Mesendoderm (in vitro differentiated cells): Measurements from ENCODE around the gene MATN4.

Source experiments
- DNase-seq: peaks from one replicate; pipeline ENCODE4 v3.0.0; 2013
- H2AK5ac ChIP-seq: 2 replicates; pipeline ENCODE4 v1.6.1; 2013; ENCODE audit warnings: low read length, inconsistent platforms
- H2BK120ac ChIP-seq: 2 replicates; pipeline ENCODE4 v1.6.1; 2013; ENCODE audit warnings: low read depth, mild to moderate bottlenecking, low read length, moderate library complexity, mixed read lengths
- H2BK15ac ChIP-seq: replicated peaks from 2 replicates; pipeline ENCODE4 v1.6.1; 2013; ENCODE audit warnings: low read depth, mild to moderate bottlenecking, moderate library complexity
- H2BK5ac ChIP-seq: 2 replicates; pipeline ENCODE4 v1.6.1; 2013; ENCODE audit warnings: low read length, inconsistent platforms
- H3K18ac ChIP-seq: 2 replicates; pipeline ENCODE4 v1.6.1; 2013; ENCODE audit warnings: mild to moderate bottlenecking, low read length, mixed read lengths
- H3K23ac ChIP-seq: one replicate; pipeline ENCODE4 v1.6.1; 2013; ENCODE audit warnings: low read length
- H3K27ac ChIP-seq: 2 replicates; pipeline ENCODE4 v1.5.1; 2013; ENCODE audit warnings: low read depth, mild to moderate bottlenecking, inconsistent platforms, low read length, moderate library complexity
- H3K27me3 ChIP-seq: 2 replicates; pipeline ENCODE4 v1.6.1; 2013; ENCODE audit warnings: low read length, control low read depth, mild to moderate bottlenecking, inconsistent platforms; ENCODE audit not compliant: insufficient read depth, poor library complexity
- H3K36me3 ChIP-seq: 2 replicates; pipeline ENCODE4 v1.6.1; 2013; ENCODE audit warnings: low read length, inconsistent platforms; ENCODE audit not compliant: control insufficient read depth, insufficient read depth
- H3K4ac ChIP-seq: one replicate; pipeline ENCODE4 v1.6.1; 2013; ENCODE audit warnings: low read depth, mild to moderate bottlenecking, low read length, moderate library complexity
- H3K4me1 ChIP-seq: 2 replicates; pipeline ENCODE4 v1.6.1; 2013; ENCODE audit warnings: low read depth, low read length, inconsistent platforms; ENCODE audit not compliant: control insufficient read depth
- H3K4me2 ChIP-seq: 2 replicates; pipeline ENCODE4 v1.6.1; 2013; ENCODE audit warnings: low read length
- H3K4me3 ChIP-seq: 2 replicates; pipeline ENCODE4 v1.5.1; 2013; ENCODE audit warnings: mild to moderate bottlenecking, low read length
- H3K56ac ChIP-seq: one replicate; pipeline ENCODE4 v1.6.1; 2013; ENCODE audit warnings: low read length
- H3K79me1 ChIP-seq: 2 replicates; pipeline ENCODE4 v1.6.1; 2013; ENCODE audit warnings: low read length, inconsistent platforms
- H3K79me2 ChIP-seq: 2 replicates; pipeline ENCODE4 v1.6.1; 2013; ENCODE audit warnings: mild to moderate bottlenecking, low read length; ENCODE audit not compliant: control insufficient read depth, insufficient read depth
- H3K9ac ChIP-seq: 2 replicates; pipeline ENCODE4 v1.6.1; 2013; ENCODE audit warnings: low read length, inconsistent platforms
- H4K5ac ChIP-seq: one replicate; pipeline ENCODE4 v1.6.1; 2013; ENCODE audit warnings: low read length
- H4K8ac ChIP-seq: one replicate; pipeline ENCODE4 v1.6.1; 2013; ENCODE audit warnings: low read depth, mild to moderate bottlenecking, control low read depth, low read length, moderate library complexity
- WGBS: extraction: QIAGEN DNeasy Blood & Tissue Kit; methylation state at CpG from one replicate; pipeline ENCODE4 v1.1.7; 2013; ENCODE audit warnings: low lambda C conversion rate, missing lambda C conversion rate; ENCODE audit not compliant: insufficient coverage; ENCODE audit errors: extremely low coverage; 5-methylcytosine and 5-hydroxymethylcytosine counted together

Gene MATN4

GRCh38 chr20:45329497-45330319 lies 21.6 kb upstream of the MATN4 start:
- Histone ChIP-seq H4K8ac (no peak overlapping the region), H2BK5ac (no peak overlapping the region), H3K9ac (no peak overlapping the region), H2BK15ac (no peak overlapping the region), H3K79me1 (no peaks in the 10 kb centered on the region), H3K56ac (no peak overlapping the region), H2BK120ac (no peak overlapping the region), H3K4me2 (no peak overlapping the region), H3K36me3 (peaks cover 8% of the 10 kb centered on the region), H2AK5ac (no peak overlapping the region), H3K18ac (no peak overlapping the region), H3K27ac (no peak overlapping the region), H3K79me2 (no peaks in the 10 kb centered on the region), H3K4ac (no peak overlapping the region), H4K5ac (no peak overlapping the region), H3K4me1 (no peaks in the 10 kb centered on the region), H3K27me3 (no peaks in the 10 kb centered on the region), H3K23ac (no peak overlapping the region), H3K4me3 (no peak overlapping the region)
- DNase-seq = no peak
- WGBS = no CpG with 5 or more reads among the region's 7 CpGs

GRCh38 chr20:45328451-45328850 lies 20.4 kb upstream of the MATN4 start:
- Histone ChIP-seq H3K36me3 (peaks cover 8% of the 10 kb centered on the region), H3K27ac (no peak overlapping the region), H3K18ac (no peak overlapping the region), H3K79me2 (no peaks in the 10 kb centered on the region), H3K4me3 (no peak overlapping the region), H4K5ac (no peak overlapping the region), H2AK5ac (no peak overlapping the region), H3K9ac (no peak overlapping the region), H3K56ac (no peak overlapping the region), H3K23ac (no peak overlapping the region), H3K27me3 (no peaks in the 10 kb centered on the region), H4K8ac (no peak overlapping the region), H3K79me1 (no peaks in the 10 kb centered on the region), H3K4me1 (no peaks in the 10 kb centered on the region), H2BK15ac (no peak overlapping the region), H2BK5ac (no peak overlapping the region), H3K4ac (no peak overlapping the region), H2BK120ac (no peak overlapping the region), H3K4me2 (no peak overlapping the region)
- WGBS = no CpG with 5 or more reads among the region's 4 CpGs
- no peak for DNase-seq

- Histone ChIP-seq H2AK5ac (no peak overlapping the region), H2BK120ac (no peak overlapping the region), H4K8ac (no peak overlapping the region), H3K18ac (no peak overlapping the region), H3K23ac (no peak overlapping the region), H3K27me3 (no peaks in the 10 kb centered on the region), H3K4me3 (no peak overlapping the region), H2BK5ac (no peak overlapping the region), H3K4me1 (no peaks in the 10 kb centered on the region), H3K4ac (no peak overlapping the region), H3K36me3 (peaks cover 4% of the 10 kb centered on the region), H3K79me2 (no peaks in the 10 kb centered on the region), H3K4me2 (no peak overlapping the region), H3K9ac (no peak overlapping the region), H2BK15ac (no peak overlapping the region), H3K27ac (no peak overlapping the region), H3K79me1 (no peaks in the 10 kb centered on the region), H4K5ac (no peak overlapping the region), H3K56ac (peak overlapping the region; percentile 25)
- DNase-seq = no peak
- no CpG with 5 or more reads among the region's 6 CpGs for WGBS
Measured at GRCh38 chr20:45325371-45325770, 17.3 kb upstream of the MATN4 start.

- H3K4me3 ChIP-seq = no peak overlapping the region
- no peak overlapping the region for H2BK15ac ChIP-seq
- H3K4me2 ChIP-seq = no peak overlapping the region
- no peak overlapping the region for H2BK120ac ChIP-seq
- H3K79me1 ChIP-seq = no peaks in the 10 kb centered on the region
- H3K18ac ChIP-seq = no peak overlapping the region
- no peak overlapping the region for H2BK5ac ChIP-seq
- H4K5ac ChIP-seq = no peak overlapping the region
- H3K36me3 ChIP-seq = peaks cover under 1% of the 10 kb centered on the region
- H3K4me1 ChIP-seq = no peaks in the 10 kb centered on the region
- no peak overlapping the region for H2AK5ac ChIP-seq
- H4K8ac ChIP-seq = no peak overlapping the region
- H3K56ac ChIP-seq = no peak overlapping the region
- no peak overlapping the region for H3K4ac ChIP-seq
- H3K79me2 ChIP-seq = no peaks in the 10 kb centered on the region
- no peak overlapping the region for H3K23ac ChIP-seq
- H3K27me3 ChIP-seq = no peaks in the 10 kb centered on the region
- no peak for DNase-seq
- H3K27ac ChIP-seq = no peak overlapping the region
- H3K9ac ChIP-seq = no peak overlapping the region
Measured at GRCh38 chr20:45323731-45324130, 15.6 kb upstream of the MATN4 start.

- no peak overlapping the region for H3K9ac ChIP-seq
- H3K79me2 ChIP-seq = no peaks in the 10 kb centered on the region
- peak; percentile 80 for DNase-seq
- WGBS = no CpG with 5 or more reads among the region's 7 CpGs
- no peak overlapping the region for H3K4me3 ChIP-seq
- H3K4me1 ChIP-seq = no peaks in the 10 kb centered on the region
- H3K79me1 ChIP-seq = no peaks in the 10 kb centered on the region
- no peak overlapping the region for H3K56ac ChIP-seq
- no peak overlapping the region for H3K18ac ChIP-seq
- H4K5ac ChIP-seq = no peak overlapping the region
- H2AK5ac ChIP-seq = no peak overlapping the region
- no peaks in the 10 kb centered on the region for H3K27me3 ChIP-seq
- H2BK5ac ChIP-seq = no peak overlapping the region
- no peak overlapping the region for H4K8ac ChIP-seq
- no peak overlapping the region for H2BK15ac ChIP-seq
- no peaks in the 10 kb centered on the region for H3K36me3 ChIP-seq
- no peak overlapping the region for H3K4me2 ChIP-seq
- H2BK120ac ChIP-seq = no peak overlapping the region
- H3K4ac ChIP-seq = no peak overlapping the region
- no peak overlapping the region for H3K23ac ChIP-seq
- no peak overlapping the region for H3K27ac ChIP-seq
Measured at GRCh38 chr20:45322952-45323383, 14.9 kb upstream of the MATN4 start.
